ENCODE data around the gene RYR2. TPM values are rescaled to one million over a fixed set of nuclear protein-coding genes. Genes with fewer than 3 reads are reported as not detected.
A peak's percentile ranks its signal among the peaks of the same experiment; 100 is the strongest.
"Not testable (repeated sequence)": the region's sequence is repeated elsewhere in the genome, so short reads cannot be mapped to it uniquely, and the experiment has no call there.

The RYR2 gene
- polyA plus RNA-seq, 10 donors = 1.6 to 4.6 (median 3.1) TPM

DNA sequence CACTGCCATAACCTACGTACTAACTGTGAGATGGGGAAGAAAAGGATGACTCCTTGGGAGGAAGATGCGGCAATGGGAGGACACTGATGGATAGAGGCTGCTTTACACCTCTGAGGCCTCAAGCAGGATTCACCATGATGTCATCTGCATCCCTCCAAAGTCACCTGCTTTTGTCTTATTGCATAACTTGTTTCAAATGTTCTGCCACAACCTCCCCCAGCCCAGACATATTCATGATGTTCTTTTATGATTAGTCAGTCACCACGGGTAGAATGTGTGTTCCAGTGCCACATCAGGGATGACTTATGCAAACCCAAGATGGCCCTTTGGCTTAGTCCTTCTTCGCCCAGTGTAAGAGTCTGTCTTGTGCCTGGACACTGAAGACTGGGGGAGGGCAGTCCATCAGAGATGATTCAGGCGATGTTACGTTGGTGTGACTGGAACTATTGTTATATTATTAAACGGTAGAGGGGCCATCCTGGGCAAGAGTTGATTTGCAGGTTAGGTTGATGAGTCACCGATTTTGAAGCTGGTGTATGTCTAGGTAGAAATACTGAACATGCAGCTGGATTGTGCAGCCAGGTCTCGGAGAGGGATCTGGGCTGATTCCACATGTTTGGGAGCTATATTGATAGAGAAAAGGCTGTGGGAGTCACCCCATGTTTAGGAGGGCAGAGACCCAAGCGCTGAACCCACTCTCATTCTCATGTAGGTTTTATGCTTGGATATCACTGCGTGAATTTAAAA, 32.6 kb downstream of the RYR2 start:
- DNase-seq = no peak

- DNase-seq = no peak
Measured at GRCh38 chr1:237084341-237085077, 42.5 kb downstream of the RYR2 start.

GRCh38 chr1:237091691-237092090, 49.7 kb downstream of the RYR2 start:
- no peak for DNase-seq

- DNase-seq = no peak
Measured at GRCh38 chr1:237093691-237094090, 51.7 kb downstream of the RYR2 start.

- peak in 1 of 3 donors; percentile 14 for DNase-seq
Measured at GRCh38 chr1:237098541-237098940, 56.6 kb downstream of the RYR2 start.

- DNase-seq = no peak
Measured at GRCh38 chr1:237103021-237103420, 61.0 kb downstream of the RYR2 start.

GRCh38 chr1:237104096-237104495, 62.1 kb downstream of the RYR2 start:
- no peak for DNase-seq

GRCh38 chr1:237105826-237106225, 63.8 kb downstream of the RYR2 start:
- DNase-seq = no peak

- no peak for DNase-seq
Measured at GRCh38 chr1:237108297-237109040, 66.5 kb downstream of the RYR2 start.

DNA sequence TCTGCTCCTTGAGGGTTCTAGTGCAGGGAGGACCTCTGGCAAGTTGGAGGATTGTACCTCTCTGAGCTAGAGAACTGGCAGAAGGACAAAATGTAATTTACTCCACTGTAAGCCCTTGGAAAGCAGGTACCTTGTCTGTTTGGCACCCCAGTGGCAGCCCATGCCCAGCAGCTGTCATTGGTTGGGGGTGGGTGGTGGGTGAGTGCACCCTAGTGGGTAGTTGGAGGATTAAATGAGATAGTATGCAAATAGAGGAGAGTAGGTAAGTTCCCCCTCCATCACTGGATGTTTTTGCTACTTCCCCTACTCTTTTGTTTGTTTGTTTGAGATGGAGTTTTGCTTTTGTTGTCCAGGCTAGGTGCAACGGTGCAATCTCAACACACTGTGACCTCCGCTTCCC, 69.8 kb downstream of the RYR2 start:
- DNase-seq = no peak

DNA sequence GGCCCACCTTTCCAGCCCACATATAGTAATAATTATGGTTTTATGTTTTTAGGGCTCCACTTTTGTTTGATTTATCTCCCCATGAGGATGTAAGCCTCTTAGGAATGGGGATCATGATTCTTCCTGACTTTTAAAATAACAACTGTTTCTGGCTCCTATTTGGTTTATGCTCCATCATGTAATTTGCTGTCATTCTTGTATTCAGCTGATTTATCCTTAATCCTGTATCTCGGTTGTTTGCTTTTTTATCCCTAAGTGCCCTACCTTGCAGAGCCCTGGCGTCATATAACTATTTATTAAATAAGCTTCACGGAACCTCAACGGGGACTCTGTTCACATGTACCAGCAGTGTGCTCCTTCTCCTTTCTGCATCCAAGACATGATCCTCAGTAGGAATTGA, 70.7 kb downstream of the RYR2 start:
- DNase-seq = no peak

DNA sequence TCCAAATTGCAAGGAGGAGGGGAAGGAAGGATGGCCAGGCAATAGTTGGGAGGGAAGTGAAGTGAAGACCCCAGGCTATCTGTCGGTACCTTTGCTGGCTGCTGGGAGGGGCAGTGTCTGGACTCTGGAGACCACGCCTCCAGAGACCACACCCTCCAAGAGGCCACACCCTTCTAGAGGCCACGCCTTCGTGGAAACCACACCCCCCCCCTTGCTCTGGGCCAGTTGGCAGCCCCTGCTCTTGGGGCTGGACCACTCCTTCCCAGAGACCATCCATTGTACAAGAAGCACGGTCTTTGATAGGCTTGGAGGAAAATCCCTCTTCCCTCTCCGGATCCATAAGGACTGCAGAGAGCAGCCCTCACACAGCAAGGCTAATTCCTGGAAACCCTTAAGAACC, 73.1 kb downstream of the RYR2 start:
- no peak for DNase-seq

GRCh38 chr1:237119091-237119490, 77.1 kb downstream of the RYR2 start:
- DNase-seq = no peak

DNA sequence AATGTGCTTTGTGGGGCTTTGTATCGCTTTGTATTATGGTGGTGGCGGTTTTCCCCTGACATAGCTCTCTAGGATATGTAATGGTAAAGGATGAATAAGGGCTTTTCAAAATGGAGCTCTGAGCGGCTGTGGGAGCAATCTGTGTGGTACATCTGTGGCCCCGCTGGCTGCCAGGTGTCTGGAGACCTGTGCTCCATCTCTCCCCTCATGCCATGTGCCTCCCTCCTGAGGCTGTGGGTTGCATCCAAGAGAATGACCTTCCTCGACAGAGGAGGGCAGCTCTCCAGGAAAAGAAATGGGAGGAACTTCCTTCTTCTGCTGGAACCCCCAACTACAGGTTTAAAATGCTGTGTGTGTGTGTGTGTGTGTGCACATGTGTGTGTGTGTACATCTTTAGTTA, 78.7 kb downstream of the RYR2 start:
- DNase-seq = no peak

GRCh38 chr1:237124856-237125462, 83.0 kb downstream of the RYR2 start:
- no peak for DNase-seq

GRCh38 chr1:237126180-237126579, 84.2 kb downstream of the RYR2 start:
- DNase-seq = no peak

DNA sequence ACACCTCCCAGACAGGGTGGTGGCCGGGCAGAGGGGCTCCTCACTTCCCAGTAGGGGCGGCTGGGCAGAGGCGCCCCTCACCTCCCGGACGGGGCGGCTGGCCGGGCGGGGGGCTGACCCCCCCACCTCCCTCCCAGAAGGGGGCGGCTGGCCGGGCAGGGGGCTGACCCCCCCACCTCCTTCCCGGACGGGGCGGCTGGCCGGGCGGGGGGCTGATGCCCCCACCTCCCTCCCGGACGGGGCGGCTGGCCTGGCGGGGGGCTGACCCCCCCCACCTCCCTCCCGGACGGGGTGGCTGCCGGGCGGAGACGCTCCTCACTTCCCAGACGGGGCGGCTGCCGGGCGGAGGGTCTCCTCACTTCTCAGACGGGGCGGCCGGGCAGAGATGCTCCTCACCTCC, 85.3 kb downstream of the RYR2 start:
- not testable (repeated sequence) for DNase-seq

DNA sequence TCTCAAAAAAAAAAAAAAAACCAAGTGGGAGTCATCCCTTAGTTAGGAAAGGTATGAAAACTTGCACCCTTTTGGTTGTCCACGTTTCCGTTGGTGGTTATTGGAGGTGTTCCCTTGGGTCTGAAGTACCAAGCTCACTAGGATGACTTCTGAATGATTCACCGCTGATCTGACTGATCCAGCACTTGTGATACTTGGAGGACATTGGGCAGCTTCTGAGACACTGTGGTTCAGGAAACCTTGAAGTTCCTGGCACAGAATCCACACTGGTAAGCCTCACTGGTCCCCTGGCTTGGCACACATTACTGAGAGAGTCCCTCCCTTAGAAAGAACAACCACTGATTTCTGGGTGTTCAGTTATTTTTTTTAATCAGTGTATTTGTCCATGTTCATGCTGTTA, 91.9 kb downstream of the RYR2 start:
- DNase-seq = no peak

DNA sequence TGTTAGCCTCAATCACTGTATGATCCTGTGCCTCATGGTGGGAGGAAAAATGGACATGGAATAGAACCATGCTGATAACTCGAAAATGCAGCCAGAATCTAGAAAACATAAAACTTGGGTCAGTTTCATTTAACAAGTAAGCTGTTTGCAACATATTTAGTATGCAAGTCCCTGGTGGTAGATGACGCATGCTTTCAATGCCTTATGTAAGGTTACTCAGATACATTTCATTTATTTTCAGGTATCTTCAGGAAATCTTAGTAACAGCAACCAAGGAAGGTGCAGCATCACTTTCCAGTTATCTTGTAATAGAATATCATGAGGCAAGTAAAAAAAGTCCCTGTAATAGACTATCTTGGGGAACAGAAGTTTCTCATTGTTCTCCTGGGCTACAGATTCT, 92.9 kb downstream of the RYR2 start:
- no peak for DNase-seq

DNA sequence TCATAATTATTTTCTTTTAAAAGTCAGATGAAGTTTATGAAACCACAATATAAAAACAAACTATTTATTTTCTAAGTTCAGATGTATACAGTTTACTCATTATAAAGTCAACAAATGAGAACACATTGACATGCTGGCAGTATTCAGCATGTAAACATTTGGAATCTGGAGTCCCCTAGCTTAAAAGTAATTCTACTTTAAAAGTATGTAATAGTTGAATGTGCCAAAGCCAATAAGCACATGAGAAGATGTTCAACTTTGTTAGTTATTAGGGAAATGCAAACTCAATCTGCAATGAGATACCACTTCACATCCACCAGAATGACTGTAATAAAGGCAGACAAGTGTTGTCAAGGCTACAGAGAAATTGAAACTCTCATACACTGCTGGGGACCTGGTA, 96.6 kb downstream of the RYR2 start:
- no peak for DNase-seq

DNA sequence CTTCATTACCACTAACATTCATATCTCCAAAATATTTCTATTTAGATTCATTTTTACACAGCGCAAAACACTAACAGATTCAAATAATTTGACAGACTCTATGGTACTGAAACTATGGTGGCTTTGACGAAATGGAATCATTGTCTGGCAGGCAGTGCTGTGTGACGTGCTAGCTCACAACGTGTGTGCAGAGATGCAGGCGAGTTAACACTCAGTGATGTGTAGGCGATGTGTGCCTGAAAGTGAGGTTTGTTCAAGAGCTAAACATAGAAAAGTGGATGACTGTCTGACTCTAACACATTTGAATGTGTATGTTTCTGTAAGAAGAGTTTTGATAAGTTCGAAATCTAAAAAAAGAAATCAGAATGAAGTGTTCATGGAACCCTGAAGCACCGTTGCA, 97.7 kb downstream of the RYR2 start:
- DNase-seq = no peak

GRCh38 chr1:237140986-237141385, 99.0 kb downstream of the RYR2 start:
- peak in 1 of 3 donors; percentile 4 for DNase-seq

Data from muscle of back (tissue), 11 donors.